Tibial artery (tissue), 4 donors: ENCODE measurements around the gene ORC5.

Source experiments
- DNase-seq, 2 donors: peaks; one replicate each; pipeline ENCODE4 v3.0.0-alpha.2; 2019
- H3K27ac ChIP-seq, 2 donors: fragments of 200-600 bp; sonication (generic) in 1 of 2; 1 replicate in 1 of 2; 2 replicates in 1 of 2; pipeline ENCODE4 v1.5.1; 2018 to 2019; ENCODE audit warnings: mild to moderate bottlenecking in 1 of 2
- H3K27me3 ChIP-seq, 2 donors: fragments of 200-600 bp; sonication (generic) in 1 of 2; one replicate each; pipeline versions ENCODE4 v1.5.1 to v1.6.0; 2016 to 2019
- H3K36me3 ChIP-seq, 3 donors: fragments of 200-600 bp; sonication (generic) in 2 of 3; one replicate each; pipeline ENCODE4 v1.5.1; 2016 to 2019; ENCODE audit warnings: mild to moderate bottlenecking in 2 of 3
- H3K4me1 ChIP-seq, 4 donors: fragments of 200-600 bp; sonication (generic) in 2 of 4; 1 replicate in 3 of 4; 2 replicates in 1 of 4; pipeline ENCODE4 v1.5.1; 2016 to 2019
- H3K4me3 ChIP-seq, 2 donors: fragments of 200-600 bp; sonication (generic) in 1 of 2; 1 replicate in 1 of 2; 2 replicates in 1 of 2; pipeline ENCODE4 v1.5.1; 2018 to 2019; ENCODE audit warnings: mild to moderate bottlenecking in 2 of 2
- H3K9me3 ChIP-seq, 3 donors: fragments of 200-600 bp; sonication (generic) in 1 of 3; one replicate each; pipeline ENCODE4 v1.5.1; 2016 to 2019
- intact Hi-C: fragments of 100-400 bp; cut with DNase I; formaldehyde crosslinking; loops from one replicate; pipeline ENCODE4 v1.15.0; 2023; ENCODE audit warnings: low total_unique reads
- TF ChIP-seq, protein P1 (sequence below), 2 experiments: fragments of 200-600 bp in 1 of 2; fragments of 450-650 bp in 1 of 2; IDR thresholded peaks; one replicate each; pipeline ENCODE4 v1.5.1; 2017 to 2019; ENCODE audit warnings: antibody characterized with exemption in 2 of 2, mild to moderate bottlenecking in 1 of 2, moderate library complexity in 1 of 2

The ORC5 gene

DNA sequence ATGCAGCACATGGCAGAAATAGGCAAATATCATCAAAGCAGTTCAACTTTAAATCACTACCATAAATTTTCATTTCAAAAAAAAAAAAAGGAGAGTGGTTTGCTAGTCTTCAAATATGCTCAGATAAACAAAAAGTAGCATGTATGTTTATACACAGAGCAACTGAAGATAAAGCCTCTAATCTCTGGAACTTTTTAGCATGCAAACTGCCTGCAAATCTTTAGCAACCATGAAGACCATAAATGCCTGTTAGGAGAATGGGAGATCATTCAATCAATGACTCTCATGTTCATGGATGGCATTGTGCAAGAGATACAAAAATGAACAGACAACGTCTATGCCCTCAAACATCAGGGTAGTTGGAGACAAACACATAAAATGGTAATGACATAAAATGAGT lies 57.3 kb downstream of the ORC5 start:
- H3K27ac ChIP-seq = no peak overlapping the region
- TF ChIP-seq, protein P1, sequence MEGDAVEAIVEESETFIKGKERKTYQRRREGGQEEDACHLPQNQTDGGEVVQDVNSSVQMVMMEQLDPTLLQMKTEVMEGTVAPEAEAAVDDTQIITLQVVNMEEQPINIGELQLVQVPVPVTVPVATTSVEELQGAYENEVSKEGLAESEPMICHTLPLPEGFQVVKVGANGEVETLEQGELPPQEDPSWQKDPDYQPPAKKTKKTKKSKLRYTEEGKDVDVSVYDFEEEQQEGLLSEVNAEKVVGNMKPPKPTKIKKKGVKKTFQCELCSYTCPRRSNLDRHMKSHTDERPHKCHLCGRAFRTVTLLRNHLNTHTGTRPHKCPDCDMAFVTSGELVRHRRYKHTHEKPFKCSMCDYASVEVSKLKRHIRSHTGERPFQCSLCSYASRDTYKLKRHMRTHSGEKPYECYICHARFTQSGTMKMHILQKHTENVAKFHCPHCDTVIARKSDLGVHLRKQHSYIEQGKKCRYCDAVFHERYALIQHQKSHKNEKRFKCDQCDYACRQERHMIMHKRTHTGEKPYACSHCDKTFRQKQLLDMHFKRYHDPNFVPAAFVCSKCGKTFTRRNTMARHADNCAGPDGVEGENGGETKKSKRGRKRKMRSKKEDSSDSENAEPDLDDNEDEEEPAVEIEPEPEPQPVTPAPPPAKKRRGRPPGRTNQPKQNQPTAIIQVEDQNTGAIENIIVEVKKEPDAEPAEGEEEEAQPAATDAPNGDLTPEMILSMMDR (IDR thresholded peaks at IDR 0.05) = no peak
- no peak overlapping the region for H3K4me3 ChIP-seq
- peaks cover 0 to 25% (median 8%) of the 10 kb centered on the region in 3 donors for H3K36me3 ChIP-seq
- intact Hi-C loops = no loop called here
- H3K27me3 ChIP-seq = no peaks in the 10 kb centered on the region
- no peak for DNase-seq
- no peaks in the 10 kb centered on the region for H3K9me3 ChIP-seq
- H3K4me1 ChIP-seq = no peaks in the 10 kb centered on the region

DNA sequence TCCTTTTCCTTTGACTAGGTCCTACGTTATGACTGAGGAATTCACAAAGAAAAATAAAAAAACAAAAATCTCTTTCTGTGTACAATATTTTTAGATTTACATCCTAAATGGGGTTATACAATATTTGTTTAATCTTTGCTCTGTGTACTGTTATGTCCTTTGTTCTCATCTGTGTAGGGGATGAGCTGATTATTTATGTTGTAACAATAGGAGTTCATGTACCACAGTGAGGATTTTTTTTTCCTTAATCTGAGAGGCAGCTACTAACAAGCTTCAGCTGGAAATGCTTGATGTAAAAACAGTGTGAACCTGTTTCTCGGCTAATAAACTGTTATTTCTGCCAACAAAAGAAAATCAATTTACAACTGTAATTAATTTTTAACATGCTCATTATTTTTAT lies 58.0 kb downstream of the ORC5 start:
- intact Hi-C loops = no loop called here
- H3K9me3 ChIP-seq = no peaks in the 10 kb centered on the region
- DNase-seq = no peak
- H3K4me1 ChIP-seq = no peaks in the 10 kb centered on the region
- H3K4me3 ChIP-seq = no peak overlapping the region
- peaks cover 0 to 27% (median 8%) of the 10 kb centered on the region in 3 donors for H3K36me3 ChIP-seq
- TF ChIP-seq, protein P1 (IDR thresholded peaks at IDR 0.05) = no peak
- H3K27me3 ChIP-seq = no peaks in the 10 kb centered on the region
- no peak overlapping the region for H3K27ac ChIP-seq

DNA sequence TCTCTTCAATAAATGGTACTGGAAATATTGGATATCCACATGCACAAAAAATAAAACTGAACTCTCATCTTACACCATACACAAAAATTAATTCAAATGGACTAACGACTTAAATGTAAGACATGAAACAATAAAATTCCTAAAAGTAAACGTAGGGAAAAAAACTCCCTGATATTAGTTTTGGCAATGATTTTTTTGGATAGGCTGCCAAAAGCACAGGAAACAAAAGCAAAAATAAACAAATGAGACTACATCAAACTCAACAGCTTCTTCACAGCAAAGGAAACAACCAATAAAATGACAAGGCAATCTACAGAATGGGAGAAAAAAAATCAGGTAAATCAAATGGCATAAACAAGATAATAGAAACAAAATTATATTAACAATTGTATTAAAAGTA lies 65.7 kb downstream of the ORC5 start:
- H3K4me3 ChIP-seq = no peak overlapping the region
- H3K27ac ChIP-seq = no peak overlapping the region
- TF ChIP-seq, protein P1 (IDR thresholded peaks at IDR 0.05) = no peak
- no peak for DNase-seq
- H3K36me3 ChIP-seq = peaks cover 0 to 16% (median 8%) of the 10 kb centered on the region in 3 donors
- intact Hi-C loops = no loop called here
- H3K27me3 ChIP-seq = no peaks in the 10 kb centered on the region
- no peaks in the 10 kb centered on the region for H3K4me1 ChIP-seq
- no peaks in the 10 kb centered on the region for H3K9me3 ChIP-seq

DNA sequence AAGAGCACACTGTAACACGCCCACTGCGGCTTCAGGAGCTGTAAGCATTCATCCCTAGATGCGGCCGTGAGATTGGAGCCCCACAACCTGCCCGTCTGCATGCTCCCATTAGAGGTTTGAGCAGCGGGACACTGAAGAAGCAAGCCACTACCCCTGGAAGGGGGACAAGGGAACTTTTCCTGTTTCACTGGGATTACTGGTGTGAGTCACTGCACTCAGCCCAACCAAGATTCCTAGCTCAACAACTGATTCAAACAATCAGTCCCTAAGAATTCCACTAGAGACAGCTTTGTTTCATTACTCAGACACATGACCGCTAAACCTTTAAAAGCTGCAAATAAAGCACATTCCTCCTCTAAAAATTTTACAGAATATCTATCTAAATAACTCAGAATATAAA lies 69.8 kb downstream of the ORC5 start:
- intact Hi-C loops = no loop called here
- H3K9me3 ChIP-seq = no peaks in the 10 kb centered on the region
- DNase-seq = no peak
- peaks cover 16 to 39% (median 30%) of the 10 kb centered on the region in 3 donors for H3K36me3 ChIP-seq
- H3K27me3 ChIP-seq = no peaks in the 10 kb centered on the region
- no peak overlapping the region for H3K27ac ChIP-seq
- no peaks in the 10 kb centered on the region for H3K4me1 ChIP-seq
- TF ChIP-seq, protein P1 (IDR thresholded peaks at IDR 0.05) = no peak
- no peak overlapping the region for H3K4me3 ChIP-seq

DNA sequence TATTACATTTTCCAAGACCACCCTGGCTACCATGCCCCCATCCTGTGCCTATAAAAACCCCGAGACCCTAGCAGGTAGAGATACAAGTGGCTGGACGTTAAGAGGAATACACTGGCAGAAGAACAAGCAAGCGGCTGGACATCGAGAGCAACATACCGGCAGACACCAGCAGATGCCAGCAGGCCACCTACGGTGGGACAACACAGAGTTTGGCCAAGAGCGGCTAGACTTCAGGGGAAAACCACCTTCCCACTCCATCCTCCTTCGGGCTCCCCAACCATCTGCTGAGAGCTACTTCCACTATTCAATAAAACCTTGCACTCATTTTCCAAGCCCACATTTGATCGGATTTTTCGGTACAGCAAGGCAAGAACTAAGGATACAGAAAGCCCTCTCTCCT lies 70.3 kb downstream of the ORC5 start:
- no peak overlapping the region for H3K27ac ChIP-seq
- TF ChIP-seq, protein P1 (IDR thresholded peaks at IDR 0.05) = no peak
- intact Hi-C loops = no loop called here
- no peaks in the 10 kb centered on the region for H3K27me3 ChIP-seq
- no peaks in the 10 kb centered on the region for H3K4me1 ChIP-seq
- no peak overlapping the region for H3K4me3 ChIP-seq
- no peaks in the 10 kb centered on the region for H3K9me3 ChIP-seq
- peaks cover 16 to 44% (median 32%) of the 10 kb centered on the region in 3 donors for H3K36me3 ChIP-seq
- DNase-seq = no peak

DNA sequence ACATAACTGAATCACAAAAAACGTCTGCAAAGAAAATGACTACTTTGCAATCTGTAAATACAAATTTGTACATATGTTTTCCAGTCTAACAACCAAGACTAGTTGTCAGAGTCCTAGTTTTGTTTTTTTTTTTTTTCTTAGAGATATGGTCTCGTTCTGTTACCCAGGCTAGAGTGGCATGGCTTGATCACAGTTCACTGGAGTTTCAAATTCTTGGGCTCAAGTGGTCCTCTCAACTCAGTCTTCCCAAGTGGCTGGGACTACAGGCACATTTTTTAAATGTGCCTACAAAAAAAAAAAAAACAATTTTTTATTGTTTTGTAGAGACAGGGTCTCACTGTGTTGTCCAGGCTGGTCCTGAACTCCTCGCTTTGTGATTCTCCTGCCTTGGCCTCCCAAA lies 70.8 kb downstream of the ORC5 start:
- H3K27me3 ChIP-seq = no peaks in the 10 kb centered on the region
- H3K9me3 ChIP-seq = no peaks in the 10 kb centered on the region
- H3K4me1 ChIP-seq = no peaks in the 10 kb centered on the region
- H3K36me3 ChIP-seq = peaks cover 16 to 47% (median 36%) of the 10 kb centered on the region in 3 donors
- no peak overlapping the region for H3K27ac ChIP-seq
- DNase-seq = no peak
- TF ChIP-seq, protein P1 (IDR thresholded peaks at IDR 0.05) = no peak
- no peak overlapping the region for H3K4me3 ChIP-seq
- intact Hi-C loops = no loop called here
